Measurements from ENCODE around the gene MED26.

DNA sequence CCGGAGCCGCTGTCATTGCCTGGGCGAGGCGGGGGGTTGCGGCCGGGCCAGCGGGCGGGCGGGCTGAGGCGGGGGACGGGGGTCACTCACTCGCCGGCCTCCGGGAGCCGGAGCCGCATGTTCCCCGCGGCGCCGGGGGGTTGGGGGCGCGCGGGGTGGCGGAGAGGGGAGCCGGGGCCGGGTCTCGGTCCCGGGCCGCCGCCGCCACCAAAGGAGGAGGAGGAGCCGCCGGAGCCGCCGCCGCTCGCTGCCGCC lies 149 bp downstream of the MED26 start:
- TF ChIP-seq, protein P1, sequence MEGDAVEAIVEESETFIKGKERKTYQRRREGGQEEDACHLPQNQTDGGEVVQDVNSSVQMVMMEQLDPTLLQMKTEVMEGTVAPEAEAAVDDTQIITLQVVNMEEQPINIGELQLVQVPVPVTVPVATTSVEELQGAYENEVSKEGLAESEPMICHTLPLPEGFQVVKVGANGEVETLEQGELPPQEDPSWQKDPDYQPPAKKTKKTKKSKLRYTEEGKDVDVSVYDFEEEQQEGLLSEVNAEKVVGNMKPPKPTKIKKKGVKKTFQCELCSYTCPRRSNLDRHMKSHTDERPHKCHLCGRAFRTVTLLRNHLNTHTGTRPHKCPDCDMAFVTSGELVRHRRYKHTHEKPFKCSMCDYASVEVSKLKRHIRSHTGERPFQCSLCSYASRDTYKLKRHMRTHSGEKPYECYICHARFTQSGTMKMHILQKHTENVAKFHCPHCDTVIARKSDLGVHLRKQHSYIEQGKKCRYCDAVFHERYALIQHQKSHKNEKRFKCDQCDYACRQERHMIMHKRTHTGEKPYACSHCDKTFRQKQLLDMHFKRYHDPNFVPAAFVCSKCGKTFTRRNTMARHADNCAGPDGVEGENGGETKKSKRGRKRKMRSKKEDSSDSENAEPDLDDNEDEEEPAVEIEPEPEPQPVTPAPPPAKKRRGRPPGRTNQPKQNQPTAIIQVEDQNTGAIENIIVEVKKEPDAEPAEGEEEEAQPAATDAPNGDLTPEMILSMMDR (IDR thresholded peaks at IDR 0.05), result no peak
- TF ChIP-seq POLR2A (IDR thresholded peaks at IDR 0.05), result no peak
- no peak for TF ChIP-seq POLR2AphosphoS5 (IDR thresholded peaks at IDR 0.05)
- no peak for TF ChIP-seq EP300 (IDR thresholded peaks at IDR 0.05)
